Measurements from ENCODE around the gene TCF19.
A peak's percentile ranks its signal among the peaks of the same experiment; 100 is the strongest.

The TCF19 gene, protein sequence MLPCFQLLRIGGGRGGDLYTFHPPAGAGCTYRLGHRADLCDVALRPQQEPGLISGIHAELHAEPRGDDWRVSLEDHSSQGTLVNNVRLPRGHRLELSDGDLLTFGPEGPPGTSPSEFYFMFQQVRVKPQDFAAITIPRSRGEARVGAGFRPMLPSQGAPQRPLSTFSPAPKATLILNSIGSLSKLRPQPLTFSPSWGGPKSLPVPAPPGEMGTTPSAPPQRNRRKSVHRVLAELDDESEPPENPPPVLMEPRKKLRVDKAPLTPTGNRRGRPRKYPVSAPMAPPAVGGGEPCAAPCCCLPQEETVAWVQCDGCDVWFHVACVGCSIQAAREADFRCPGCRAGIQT

DNA sequence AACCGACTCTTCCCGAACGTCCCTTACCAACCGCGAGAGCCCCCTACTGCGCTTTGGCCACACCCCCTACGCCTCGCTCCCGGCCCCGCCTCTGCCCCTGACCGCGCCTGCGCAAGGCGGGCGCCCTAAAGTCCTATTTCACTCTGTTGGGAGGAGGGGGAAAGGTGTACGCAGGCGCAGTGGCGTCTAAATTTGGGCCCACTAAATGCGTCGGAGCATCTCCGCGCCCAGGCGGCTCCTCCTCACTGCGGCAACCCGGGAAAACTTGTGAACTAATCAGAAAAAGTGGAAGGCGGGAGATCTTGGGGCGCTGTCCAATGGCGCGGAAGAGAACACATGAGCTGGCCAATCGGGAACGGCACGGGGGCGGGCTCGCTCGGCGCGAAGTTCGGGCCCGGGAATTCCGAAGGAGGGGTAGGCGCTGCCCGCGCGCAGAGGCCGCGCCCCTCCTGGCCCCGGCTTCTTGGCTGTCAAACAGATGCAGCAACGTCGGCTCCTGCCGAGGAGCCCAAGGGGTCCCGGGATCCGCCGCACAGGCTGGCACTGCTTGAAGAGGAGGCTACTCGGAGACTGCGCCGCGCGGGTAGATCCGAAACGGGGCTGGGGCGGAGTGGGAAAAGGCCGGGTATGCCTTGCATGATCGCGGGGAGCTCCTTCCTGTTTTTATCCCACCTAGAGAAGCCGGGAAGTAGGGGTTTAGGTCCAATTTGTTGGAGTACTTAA is at the start of gene TCF19:
Gene TCF19, plus strand, starts transcription at position 450 of the 723 bp plus-strand sequence. CDS start 881 bp downstream, outside the sequence.
- DNase-seq: peak; percentile 100

DNA sequence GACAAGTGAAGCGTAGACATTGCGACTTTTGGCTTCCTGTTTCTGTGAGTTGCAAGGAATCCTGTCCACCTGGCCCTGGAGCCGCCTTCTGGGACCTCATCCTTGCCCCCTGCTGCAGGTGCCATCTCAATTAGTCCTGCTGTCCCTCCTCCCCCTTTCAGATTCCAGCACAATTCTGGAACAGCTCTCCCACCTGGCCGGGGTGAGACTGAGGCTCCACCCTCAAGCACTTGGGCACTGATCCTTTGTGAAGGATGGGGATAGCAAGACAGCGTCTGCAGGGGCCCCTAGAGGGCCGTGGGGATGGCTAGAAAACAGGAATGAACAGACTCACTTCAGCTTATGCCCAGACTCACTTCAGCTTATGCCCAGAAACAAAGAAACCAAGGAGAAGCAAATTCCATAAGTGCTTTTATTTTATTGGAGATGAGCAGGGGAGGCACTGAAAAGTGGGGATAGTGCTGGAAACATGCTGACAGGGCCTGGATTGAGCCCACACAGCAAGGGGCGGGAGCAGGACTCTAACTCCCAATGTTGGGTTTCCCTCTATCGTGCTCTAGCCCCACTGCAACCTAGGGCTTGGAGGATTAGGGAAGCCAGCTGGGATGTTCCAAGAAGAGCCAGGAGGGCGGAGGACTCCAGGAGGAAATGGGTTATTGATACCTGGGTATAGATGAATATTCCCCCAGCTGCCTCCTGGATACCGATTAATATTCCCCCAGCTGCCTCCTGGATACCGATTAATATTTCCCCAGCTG is 47.4 kb upstream of the TCF19 start:
- DNase-seq: no peak

DNA sequence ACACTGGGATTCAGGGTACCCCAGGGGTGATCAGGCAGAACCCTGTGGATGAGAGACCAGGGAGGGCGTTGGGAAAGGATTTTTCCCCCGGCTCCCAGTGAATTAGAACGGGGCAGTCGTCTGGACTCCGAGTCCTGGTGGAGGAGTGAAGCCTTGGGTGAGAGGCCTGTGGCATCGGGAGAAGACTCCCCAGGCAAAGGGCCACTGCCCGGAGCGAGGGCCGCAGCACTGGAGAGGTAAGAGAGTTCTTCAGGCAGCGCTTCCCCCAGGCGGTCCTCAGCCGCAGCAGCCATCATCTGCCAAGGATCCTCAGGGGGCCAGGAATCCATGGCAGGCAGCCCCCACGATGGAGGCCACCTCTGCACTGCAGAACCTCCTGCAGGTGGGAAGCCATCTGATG is 46.7 kb upstream of the TCF19 start:
- DNase-seq: no peak

DNA sequence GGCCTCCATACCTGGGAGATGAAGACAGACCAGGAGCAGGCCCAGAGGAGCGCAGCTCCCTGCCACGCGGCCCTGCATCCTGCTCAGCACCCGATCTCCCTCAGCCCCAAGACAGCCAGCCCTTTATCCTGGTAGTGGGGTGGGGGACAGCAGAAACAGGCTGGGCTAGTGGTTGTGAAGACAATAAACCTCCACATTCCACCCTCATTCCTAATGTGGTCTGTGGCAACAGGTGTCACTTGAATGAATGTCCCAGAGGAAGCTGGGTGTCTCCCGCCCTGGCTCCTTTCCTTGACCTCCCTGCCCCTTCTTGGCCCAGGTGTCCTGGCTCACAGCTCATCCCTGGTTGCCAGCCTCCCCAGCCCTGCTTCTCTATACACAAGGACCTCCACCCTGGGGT is 45.9 kb upstream of the TCF19 start, which contains the start of gene C6orf15:
Gene C6orf15, minus strand, starts transcription at position 98 of the 400 bp plus-strand sequence. Its CDS starts 20 bp downstream, at position 78.
- DNase-seq: no peak

DNA sequence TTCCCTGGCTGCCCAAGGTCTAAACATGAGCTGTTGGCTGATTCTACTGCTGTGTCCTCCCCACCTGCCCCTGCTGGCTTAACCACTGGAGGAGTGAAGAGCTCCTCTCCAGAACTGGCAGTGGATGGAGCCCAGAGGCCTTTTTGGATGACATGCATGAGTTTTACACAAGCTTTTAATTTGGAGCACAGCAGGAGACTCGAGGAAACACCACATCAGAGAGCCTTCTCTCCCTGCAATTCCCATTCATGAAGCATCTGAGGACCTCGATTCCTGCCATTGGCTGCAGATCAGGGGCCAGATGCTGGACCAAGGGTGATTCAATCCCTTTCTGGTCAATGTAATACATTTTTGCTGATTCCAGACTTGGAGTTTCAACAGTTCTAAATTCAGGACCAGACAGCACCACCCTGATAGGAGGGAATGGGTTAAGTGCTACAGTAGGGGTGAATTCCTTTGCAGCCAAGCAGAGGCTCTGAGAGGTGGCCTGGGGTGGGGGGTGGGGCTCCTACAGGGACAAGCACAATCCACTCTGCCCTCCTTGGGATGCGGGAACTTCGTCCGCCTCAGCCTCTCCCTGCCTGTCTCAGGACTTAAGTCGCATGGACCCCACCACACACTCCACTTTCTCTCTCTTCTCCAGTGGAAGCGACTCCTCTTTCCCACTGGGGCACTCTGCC is 44.4 kb upstream of the TCF19 start:
- no peak for DNase-seq

DNA sequence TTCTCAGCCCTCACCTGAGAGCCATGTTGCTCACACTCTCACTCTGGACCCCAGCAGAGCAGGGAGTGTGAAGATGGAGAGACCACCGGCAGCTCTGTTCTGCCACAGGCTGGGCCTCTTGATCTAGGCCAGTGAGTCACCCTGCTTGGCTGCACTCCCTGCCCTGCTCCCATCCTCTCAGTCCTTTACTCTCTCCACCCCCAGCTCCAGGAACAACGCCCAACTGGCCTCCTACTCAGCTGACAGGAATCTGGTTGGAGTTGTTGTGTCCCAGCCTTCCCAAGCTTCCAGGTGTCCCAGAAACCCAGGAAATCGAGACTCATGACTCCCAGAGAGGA is 43.9 kb upstream of the TCF19 start, which contains the start of gene PSORS1C1:
Gene PSORS1C1, plus strand, starts transcription at position 260 of the 338 bp plus-strand sequence. CDS start 14,833 bp downstream, outside the sequence.
- DNase-seq: no peak

DNA sequence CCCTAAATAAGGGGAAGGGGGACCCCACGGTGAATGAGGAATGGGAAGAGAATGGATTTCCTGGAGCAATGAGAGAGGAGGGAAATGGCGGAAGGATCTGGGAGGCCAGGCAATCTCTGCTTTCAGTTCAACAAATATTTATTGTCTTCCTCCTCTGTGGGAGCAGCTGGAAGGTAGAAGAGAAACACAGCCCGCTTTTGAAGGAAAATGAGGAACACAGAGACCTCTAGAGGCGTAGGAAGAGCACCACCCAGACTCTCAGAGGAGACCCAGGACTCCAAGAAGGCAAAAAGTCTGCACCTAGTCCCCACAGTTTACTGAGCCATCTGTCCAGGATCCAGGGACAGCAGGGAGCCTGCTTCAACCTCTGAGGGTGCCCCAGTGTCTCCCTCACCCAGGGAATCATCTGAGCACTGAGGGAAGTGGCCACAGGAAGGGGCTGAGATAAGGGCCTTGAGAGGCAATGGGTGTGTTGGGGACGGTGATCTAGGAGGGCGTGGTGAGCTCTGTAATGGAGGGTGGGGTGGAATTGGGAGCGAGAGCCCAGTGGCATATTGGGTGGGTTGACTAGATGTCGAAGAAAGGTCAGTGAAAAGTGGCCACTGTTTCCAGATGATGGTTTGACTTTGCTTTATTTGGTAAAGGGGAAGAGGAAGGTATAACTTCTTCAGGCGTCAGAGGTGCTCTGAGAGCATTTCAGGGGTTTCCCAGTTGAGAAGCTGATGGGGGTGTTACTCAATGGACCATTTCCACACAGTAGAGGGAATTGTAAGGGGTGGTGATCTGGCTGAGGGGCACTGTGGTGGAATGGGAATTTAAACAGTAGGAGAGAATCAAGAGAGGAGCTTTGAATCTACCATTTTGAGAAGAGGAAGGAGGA is 43.2 kb upstream of the TCF19 start:
- peak; percentile 78 for DNase-seq

DNA sequence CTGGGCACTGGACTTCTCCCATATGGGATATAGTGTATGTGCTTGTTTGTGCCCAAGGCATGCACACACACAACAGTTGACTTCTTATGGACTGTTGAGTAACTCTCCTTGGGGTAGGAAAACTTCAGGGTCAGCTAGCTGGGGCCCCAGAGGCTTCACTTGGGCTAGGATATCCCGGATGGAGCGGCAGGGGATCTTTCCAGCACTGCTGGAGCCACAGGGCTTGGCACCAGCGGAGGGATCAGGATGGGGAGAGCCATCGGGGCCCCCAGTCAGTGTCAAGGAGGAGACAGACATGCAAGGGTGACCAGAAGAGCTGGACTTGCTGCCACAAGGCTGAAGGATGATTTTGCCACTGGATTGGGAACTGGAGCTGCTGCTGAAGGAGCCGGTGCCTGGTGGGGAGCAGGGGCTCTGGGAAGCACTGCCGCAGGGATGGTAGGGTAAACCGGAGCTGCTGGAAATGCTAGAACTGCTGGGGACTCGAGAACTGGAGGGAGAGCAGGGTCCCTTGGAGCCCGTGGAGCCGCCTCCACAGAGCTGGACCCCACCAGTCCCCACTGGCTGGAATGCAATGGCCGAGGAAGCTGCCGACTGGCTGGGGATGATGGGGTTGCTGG is 42.3 kb upstream of the TCF19 start:
- no peak for DNase-seq

DNA sequence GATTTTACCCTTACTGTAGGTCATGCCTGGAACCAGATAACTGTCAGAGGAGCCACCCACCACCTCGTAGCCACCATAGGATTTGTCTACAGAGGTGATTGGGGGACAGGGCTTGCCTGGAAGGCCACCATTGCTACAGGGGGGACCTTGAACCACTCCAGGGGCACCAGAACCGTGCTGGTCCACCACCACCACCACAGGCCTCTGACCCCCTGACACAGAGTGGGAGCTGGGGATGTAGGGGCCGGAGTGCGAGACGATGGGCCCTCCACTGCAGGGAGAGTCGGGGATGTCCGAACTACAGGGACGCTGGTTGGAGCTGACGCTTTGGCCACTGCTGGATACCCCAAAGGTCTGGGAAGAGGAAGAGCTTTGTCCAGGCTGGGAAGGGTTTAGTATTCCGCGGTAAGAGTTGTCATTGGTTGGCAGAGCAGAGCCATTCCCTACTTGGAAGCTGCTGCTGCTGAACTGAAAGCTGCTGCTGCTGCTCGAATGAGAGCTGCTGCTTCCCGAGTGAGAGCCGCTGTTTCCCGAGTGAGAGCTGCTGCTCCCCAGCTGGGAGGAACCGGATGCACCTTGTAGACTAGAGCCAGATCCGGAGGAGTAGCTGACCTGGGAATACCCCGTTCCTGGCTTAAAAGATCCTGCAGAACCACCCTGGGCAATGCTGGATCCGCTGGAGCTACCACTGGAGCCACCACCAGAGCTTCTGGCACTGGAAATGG is 41.6 kb upstream of the TCF19 start:
- no peak for DNase-seq

DNA sequence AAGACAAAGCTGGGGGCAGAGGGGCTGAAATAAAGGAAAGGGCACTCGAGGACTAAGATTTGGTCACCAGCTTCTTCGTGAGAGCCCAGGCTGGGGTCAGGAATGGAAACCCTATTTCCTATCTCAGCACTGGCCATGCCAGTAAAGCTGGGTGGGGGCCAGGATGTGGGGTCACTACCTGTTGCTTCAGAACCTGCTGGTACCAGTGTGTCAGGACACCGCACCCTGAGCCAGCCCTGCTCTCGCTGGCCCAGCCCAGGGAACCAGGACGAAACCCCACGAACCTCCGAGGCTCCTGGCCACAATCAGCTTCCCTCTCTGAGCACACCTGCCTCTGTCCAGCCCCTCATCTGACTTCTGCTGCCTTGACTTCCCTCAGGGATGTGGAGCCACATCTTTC is 40.2 kb upstream of the TCF19 start:
- DNase-seq: no peak

DNA sequence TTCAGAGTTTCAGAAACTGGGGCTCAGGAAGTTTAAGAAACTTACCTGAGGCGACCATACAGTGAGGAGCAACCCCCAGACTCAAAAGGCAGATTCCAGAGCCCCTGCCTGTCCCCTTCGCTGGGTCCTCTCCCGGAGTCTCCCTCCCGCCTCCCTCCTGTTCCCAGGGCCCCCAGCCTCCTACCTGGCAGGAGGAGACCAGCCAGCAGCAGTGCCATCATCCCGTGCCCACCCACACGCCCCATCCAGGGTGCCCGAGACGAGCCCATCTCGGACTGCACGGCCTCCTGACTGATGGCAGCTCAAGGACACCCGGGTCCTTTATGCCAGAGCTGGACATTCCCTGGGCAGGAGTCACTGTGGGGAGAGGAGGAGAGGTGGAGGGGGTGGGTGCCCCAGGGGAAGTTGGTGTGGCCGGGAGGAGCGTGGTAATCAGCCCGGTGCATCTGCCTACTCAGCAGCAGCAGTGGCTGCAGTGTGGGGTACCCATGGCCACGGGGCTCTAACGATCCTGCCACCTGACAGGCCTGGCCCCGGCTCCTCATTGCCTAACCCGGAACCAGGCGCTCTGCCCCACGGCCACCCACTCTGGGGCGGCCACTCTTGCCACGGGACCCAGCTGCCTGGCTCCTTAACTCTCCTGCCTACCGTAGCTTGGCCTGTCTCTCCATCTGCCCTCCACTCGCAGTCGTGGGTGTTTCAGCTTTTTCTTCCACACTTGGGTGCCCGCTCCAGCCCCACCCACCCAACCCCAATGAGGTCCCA is 38.1 kb upstream of the TCF19 start, which contains the start of gene CDSN:
Gene CDSN, minus strand, starts transcription at position 296 of the 765 bp plus-strand sequence. Its CDS starts 27 bp downstream, at position 269.
- DNase-seq: no peak

DNA sequence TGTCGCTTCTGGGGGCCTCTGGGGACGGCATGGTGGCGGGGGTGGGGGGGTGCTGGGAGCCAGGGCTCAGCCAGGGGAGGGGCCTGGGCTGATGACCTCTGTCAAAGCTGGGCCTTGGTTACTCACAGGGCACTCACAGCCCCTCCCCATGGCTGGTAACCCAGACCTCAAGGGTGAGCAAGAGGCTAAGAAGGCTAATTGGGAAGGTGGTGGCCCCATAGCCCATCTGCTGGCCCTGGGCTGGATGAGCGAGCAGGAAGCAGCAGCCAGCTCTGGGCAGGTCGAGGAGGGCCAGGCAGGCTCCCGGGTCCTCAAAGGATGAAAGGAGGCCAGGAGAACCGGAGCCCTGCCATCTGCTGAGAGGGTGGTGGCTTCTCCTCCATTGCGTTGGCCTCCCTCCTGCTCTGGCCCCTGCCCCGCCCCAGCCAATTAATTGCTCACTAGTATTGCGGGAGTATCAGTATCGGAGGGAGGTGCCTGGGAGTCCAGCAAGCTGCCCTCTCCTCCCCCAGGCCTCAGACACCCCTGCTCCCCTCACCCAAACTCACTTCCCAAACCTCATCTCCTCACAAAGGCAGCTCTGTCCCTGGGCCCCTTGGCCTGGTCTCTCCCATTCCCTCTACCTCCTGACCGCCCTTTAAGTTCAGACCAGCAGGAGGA is 37.1 kb upstream of the TCF19 start:
- no peak for DNase-seq

DNA sequence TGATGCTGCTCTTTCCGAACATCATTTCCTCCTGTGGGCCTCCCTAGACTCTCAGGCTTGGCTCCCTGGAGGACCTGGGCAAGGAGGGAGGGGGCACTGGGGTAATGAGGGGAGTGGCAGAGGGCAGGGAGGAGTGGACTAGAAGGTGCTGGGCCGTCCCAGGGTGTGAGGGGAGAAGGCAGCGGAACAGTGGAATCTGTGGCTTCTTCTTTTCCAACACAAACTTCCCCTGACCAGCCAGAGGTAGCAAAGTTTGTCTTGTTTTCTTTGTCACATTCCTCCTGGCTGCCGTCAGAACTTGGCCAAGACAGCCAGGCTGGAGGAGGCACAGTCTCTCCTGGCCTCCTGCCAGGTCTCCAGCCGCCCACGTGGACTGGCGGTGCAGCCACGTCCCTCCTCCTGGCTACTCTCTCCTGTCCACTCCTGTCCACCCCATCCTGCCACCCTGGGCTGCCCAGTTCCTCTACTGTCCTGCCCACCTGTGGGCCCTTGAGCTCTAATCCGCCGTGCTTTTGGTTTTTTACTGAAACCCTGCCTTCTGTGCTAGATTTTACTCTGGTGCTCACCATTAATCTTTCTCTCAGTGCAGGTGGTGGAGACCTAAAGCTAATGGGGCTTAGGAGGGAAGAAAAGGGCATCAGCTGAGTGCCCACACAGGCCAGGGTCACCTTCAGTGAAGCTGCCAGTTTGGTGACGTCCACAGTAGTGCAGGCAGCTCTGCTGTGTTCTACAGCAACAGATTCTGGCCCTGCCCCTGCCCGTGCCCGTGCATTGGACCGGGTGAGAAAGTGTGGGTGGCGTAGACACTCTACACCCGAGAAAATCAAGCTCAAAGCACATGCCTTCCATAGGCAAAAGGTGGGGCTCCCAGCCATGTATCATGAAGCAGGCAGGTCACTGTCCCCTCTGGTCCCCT is 35.3 kb upstream of the TCF19 start:
- DNase-seq: peak; percentile 82

DNA sequence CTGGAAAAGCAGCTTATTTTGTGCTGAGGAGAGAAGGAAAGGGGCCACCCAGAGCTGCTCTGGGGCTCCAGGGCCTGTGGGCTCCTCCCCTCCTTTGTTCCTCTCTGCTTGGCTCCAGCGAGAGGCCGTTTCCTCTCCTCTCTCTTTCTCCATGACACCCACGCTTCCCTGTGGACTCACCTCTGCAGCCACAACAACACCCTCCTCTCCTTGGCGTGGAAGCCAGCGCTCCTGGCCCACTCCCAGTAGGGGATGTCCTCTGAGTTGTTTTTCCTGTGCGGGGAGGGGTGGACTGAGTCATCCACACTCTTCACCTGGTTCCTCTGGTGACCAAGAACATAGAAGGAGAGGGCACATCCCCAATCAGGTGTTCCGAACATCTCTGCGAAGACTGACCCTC is 33.2 kb upstream of the TCF19 start:
- peak; percentile 49 for DNase-seq

DNA sequence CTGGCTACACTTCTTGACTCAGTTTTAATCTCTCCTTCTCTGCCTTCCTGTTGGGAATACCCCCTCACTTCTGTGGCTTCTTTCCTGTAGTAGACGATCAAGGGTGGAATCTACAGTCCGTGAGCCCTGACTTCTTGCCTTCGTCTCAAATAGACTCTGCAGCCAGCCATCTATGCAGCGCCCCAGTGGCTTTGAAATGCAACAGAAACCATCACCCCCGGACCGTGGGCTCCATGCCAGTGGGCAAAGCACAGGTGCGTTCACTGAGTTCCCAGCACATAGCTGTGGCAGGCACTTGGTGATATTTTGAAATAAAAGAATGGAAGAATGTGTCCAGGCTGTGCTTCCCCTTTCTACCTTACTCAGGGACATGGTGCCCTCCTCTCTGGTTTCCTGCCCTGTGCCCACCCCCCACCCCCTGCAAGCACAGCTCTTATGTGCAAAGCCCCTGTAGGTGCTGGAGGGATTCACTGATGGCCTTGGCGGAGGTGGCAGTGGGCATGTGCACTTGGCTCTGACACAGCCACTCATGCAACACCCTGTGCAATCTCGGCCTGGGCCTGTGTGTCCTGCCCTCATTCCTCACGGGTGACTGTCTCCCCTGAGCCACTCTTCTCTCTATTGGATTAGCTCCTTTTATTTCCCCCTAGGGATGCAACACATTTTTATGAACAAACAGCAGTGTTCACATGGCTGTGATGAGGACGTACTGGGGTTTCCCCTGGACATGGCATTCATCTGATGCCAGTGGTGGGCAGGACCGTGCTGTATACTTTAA is 32.6 kb upstream of the TCF19 start:
- DNase-seq: peak; percentile 94

DNA sequence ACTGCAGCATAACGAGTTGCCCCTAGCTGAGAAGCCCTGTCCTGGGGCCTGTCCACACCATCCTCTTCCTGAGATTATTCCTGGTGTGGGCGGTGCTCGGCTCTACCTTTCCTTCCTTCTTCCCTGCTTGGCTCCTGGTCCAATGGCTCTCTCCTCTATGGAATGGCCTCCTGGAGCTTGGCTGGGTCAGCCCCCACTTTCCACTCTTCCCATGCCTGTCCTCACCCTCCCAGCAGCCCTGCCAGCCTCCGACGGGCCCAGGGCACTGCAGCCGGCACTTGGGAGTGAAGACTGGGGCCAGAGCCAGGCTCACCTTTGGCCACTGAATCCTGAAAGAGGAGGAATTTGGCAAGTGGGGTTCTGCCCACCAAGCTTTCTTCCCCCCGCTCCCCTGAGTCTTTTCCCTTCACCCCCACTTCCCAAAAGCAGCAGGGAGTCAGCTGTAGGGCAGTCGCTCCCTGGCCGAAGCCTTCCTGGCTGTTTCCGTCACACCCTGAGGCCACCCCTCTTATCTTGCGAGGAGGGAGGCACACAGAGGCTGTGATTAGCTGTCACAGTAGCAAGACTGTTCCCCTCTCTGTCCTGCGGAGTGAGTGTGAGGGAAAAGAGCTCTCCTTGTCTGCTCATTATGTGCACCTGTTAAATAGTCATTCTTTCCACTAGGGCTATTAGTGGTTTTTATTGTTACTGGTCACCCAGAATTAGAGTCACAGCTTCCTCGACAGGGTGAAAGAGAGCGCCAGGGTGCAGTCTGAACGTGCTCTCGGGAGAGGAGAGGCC is 31.8 kb upstream of the TCF19 start:
- DNase-seq: no peak

Data from RPMI8226 (cell line).